ENCODE measurements around the gene TMEM129.

The TMEM129 gene

DNA sequence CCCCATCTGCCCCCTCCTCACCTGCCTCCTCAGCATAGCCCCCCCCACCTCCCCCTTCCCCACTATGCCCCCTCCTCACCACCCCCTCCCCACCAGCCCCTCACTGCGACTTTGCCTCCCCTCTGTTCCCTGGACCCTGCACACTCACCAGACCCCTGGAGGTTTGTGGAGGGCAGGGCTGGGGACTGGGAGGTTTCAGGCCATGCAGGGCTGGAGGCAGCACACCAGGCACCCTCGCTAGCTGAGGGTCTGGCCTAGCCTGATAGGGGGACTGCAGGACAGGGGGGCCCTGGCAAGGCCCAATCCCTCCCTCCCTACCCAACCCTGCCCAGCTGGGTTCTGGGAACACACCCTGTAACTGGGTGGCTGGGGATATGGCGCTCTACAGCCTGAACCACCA, 28.2 kb upstream of the TMEM129 start:
- H2AFZ ChIP-seq (ENCODE audit: low read length), result no peak overlapping the region
- H3K27ac ChIP-seq (ENCODE audit: low read length), result no peak overlapping the region
- no peak overlapping the region for H3K4me2 ChIP-seq (ENCODE audit: low read depth, low read length)
- no peaks in the 10 kb centered on the region for H4K20me1 ChIP-seq (ENCODE audit: insufficient read depth, low read length)
- peaks cover 47% of the 10 kb centered on the region for H3K27me3 ChIP-seq (replicated peaks; ENCODE audit: insufficient read depth, low read length)
- H3K9me3 ChIP-seq (replicated peaks; ENCODE audit: insufficient read depth, low read length), result no peaks in the 10 kb centered on the region
- TF ChIP-seq EZH2 (optimal IDR thresholded peaks at IDR 0.05; ENCODE audit: low read depth, low read length), result no peak
- no peak for DNase-seq
- H3F3A ChIP-seq (ENCODE audit: insufficient read depth, low read length), result peaks cover 6% of the 10 kb centered on the region; the same call in 1 of the 2 replicates
- no peaks in the 10 kb centered on the region for H3K36me3 ChIP-seq (replicated peaks; ENCODE audit: insufficient read depth, low read length)
- no peak overlapping the region for H3K4me3 ChIP-seq (ENCODE audit: low read length)
- no peaks in the 10 kb centered on the region for H3K4me1 ChIP-seq (ENCODE audit: low read length)
- no peaks in the 10 kb centered on the region for H3K79me2 ChIP-seq (ENCODE audit: low read length)
- H3K9ac ChIP-seq (ENCODE audit: low read length), result no peak overlapping the region
- H3K9me2 ChIP-seq (replicated peaks; ENCODE audit: insufficient read depth, low read length), result no peaks in the 10 kb centered on the region

DNA sequence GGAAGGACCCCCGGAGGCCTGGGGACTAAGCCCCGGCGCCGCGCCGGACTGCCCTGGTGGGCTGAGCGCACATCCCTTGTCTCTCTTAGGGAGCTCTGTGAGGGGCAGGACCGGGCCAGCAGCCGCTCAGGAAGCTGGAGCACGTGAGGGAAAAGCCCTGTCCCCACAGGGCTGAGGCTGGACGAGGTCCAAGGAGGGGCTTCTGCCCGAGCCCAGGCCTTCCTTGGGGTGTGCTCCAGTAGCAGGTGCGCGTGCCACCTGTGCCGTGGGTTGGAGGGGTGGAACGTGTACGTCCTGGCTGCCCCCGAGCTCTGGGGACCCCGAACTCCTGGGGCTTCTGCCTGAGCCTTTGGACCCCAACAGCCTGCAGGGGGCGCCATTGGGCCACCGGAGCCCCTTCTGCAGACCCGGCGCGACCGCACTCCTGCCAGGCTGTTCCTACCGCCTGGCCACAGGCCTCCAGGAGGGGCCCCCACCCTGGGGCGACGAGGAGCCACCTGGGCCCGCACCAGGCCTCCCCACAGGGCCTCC, 27.4 kb upstream of the TMEM129 start:
- Histone ChIP-seq H3K9me2 (replicated peaks; ENCODE audit: insufficient read depth, low read length) (no peaks in the 10 kb centered on the region), H3K4me1 (ENCODE audit: low read length) (no peaks in the 10 kb centered on the region), H3F3A (ENCODE audit: insufficient read depth, low read length) (peaks cover 9% of the 10 kb centered on the region; the same call in 1 of the 2 replicates), H3K27ac (ENCODE audit: low read length) (no peak overlapping the region), H3K4me2 (ENCODE audit: low read depth, low read length) (peak overlapping the region; percentile 34; the same call in 1 of the 2 replicates), H3K4me3 (ENCODE audit: low read length) (peak overlapping the region; percentile 17; the same call in 1 of the 2 replicates), H3K79me2 (ENCODE audit: low read length) (no peaks in the 10 kb centered on the region), H3K27me3 (replicated peaks; ENCODE audit: insufficient read depth, low read length) (peaks cover 38% of the 10 kb centered on the region), H2AFZ (ENCODE audit: low read length) (0 out of 2 replicates have a peak overlapping the region, but pooled peaks have one; percentile 38), H3K9me3 (replicated peaks; ENCODE audit: insufficient read depth, low read length) (no peaks in the 10 kb centered on the region), H4K20me1 (ENCODE audit: insufficient read depth, low read length) (no peaks in the 10 kb centered on the region), H3K36me3 (replicated peaks; ENCODE audit: insufficient read depth, low read length) (no peaks in the 10 kb centered on the region), H3K9ac (ENCODE audit: low read length) (no peak overlapping the region)
- no peak for TF ChIP-seq EZH2phosphoT487 (IDR thresholded peaks at IDR 0.05; ENCODE audit: low read length)
- no peak for TF ChIP-seq EZH2 (optimal IDR thresholded peaks at IDR 0.05; ENCODE audit: low read depth, low read length)
- TF ChIP-seq, protein P1, sequence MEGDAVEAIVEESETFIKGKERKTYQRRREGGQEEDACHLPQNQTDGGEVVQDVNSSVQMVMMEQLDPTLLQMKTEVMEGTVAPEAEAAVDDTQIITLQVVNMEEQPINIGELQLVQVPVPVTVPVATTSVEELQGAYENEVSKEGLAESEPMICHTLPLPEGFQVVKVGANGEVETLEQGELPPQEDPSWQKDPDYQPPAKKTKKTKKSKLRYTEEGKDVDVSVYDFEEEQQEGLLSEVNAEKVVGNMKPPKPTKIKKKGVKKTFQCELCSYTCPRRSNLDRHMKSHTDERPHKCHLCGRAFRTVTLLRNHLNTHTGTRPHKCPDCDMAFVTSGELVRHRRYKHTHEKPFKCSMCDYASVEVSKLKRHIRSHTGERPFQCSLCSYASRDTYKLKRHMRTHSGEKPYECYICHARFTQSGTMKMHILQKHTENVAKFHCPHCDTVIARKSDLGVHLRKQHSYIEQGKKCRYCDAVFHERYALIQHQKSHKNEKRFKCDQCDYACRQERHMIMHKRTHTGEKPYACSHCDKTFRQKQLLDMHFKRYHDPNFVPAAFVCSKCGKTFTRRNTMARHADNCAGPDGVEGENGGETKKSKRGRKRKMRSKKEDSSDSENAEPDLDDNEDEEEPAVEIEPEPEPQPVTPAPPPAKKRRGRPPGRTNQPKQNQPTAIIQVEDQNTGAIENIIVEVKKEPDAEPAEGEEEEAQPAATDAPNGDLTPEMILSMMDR (IDR thresholded peaks at IDR 0.05; ENCODE audit: low read length), result peak; percentile 65
- DNase-seq, result peak; percentile 72

DNA sequence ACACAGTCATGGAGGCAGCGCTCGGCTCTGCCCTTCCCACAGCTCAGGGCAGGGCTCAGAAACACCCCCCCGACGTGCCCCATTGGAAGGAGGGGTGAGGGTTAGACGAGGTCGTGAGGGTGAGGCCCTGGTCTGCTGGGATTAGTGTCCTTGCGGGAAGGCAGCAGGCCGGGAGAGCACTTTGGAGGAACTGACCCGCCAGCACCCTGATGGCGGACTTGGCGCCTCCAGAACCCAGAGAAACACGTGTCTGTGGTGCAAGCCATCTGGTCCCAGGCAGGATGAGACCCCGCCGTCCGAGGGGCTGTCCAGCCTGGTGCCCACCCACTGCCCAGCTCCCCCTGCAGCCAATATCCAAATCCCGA, 26.5 kb upstream of the TMEM129 start:
- no peaks in the 10 kb centered on the region for H3K9me2 ChIP-seq (replicated peaks; ENCODE audit: insufficient read depth, low read length)
- H3K4me3 ChIP-seq (ENCODE audit: low read length), result no peak overlapping the region
- H3K27ac ChIP-seq (ENCODE audit: low read length), result no peak overlapping the region
- H3K9me3 ChIP-seq (replicated peaks; ENCODE audit: insufficient read depth, low read length), result no peaks in the 10 kb centered on the region
- TF ChIP-seq EZH2 (optimal IDR thresholded peaks at IDR 0.05; ENCODE audit: low read depth, low read length) (no peak), EZH2phosphoT487 (IDR thresholded peaks at IDR 0.05; ENCODE audit: low read length) (no peak)
- TF ChIP-seq, protein P1 (IDR thresholded peaks at IDR 0.05; ENCODE audit: low read length), result no peak
- H3K79me2 ChIP-seq (ENCODE audit: low read length), result no peaks in the 10 kb centered on the region
- peaks cover 9% of the 10 kb centered on the region; the same call in 1 of the 2 replicates for H3F3A ChIP-seq (ENCODE audit: insufficient read depth, low read length)
- H3K9ac ChIP-seq (ENCODE audit: low read length), result no peak overlapping the region
- H3K36me3 ChIP-seq (replicated peaks; ENCODE audit: insufficient read depth, low read length), result no peaks in the 10 kb centered on the region
- H2AFZ ChIP-seq (ENCODE audit: low read length), result no peak overlapping the region
- no peak overlapping the region for H3K4me2 ChIP-seq (ENCODE audit: low read depth, low read length)
- no peak for DNase-seq
- peaks cover 29% of the 10 kb centered on the region for H3K27me3 ChIP-seq (replicated peaks; ENCODE audit: insufficient read depth, low read length)
- H3K4me1 ChIP-seq (ENCODE audit: low read length), result no peaks in the 10 kb centered on the region
- H4K20me1 ChIP-seq (ENCODE audit: insufficient read depth, low read length), result no peaks in the 10 kb centered on the region

DNA sequence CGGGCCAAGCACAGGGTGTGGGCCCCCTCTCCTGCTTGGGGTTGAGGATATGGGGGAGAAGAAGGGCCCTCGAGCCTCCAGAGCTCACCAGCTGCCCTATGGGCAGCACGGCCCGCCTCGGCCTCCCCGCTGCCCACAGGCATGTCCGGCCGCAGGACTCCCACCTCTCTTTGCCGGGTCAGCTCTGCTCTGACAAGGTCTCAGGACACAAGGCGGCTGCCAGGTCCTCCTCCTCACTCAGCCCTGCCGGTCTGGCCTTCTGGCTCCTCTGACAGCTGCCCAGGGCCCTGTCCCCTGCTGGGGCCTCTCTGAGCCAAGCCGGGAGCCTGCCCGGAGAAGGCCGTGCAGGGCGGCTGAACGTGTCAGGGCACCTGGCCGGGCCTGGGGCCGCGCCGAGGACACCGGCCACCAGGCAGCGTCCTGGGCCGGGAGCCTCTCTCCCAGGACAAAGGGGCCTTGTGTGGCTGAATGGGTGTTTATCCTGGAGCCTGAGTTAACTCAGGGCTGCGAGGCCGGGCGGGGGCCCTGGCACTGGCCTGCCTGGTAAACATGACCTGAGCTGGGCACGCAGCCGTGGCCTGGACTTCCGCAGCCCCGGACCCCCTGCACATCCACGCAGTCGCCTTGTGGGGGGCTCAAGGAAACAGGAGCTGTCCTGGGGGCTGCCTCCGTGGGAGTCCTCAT, 25.9 kb upstream of the TMEM129 start:
- Histone ChIP-seq H3K4me2 (ENCODE audit: low read depth, low read length) (no peak overlapping the region), H3K9me3 (replicated peaks; ENCODE audit: insufficient read depth, low read length) (no peaks in the 10 kb centered on the region), H3K27ac (ENCODE audit: low read length) (no peak overlapping the region), H3K4me3 (ENCODE audit: low read length) (no peak overlapping the region), H2AFZ (ENCODE audit: low read length) (no peak overlapping the region), H4K20me1 (ENCODE audit: insufficient read depth, low read length) (no peaks in the 10 kb centered on the region), H3K4me1 (ENCODE audit: low read length) (no peaks in the 10 kb centered on the region), H3F3A (ENCODE audit: insufficient read depth, low read length) (peaks cover 9% of the 10 kb centered on the region; the same call in 1 of the 2 replicates), H3K9ac (ENCODE audit: low read length) (no peak overlapping the region), H3K36me3 (replicated peaks; ENCODE audit: insufficient read depth, low read length) (no peaks in the 10 kb centered on the region), H3K9me2 (replicated peaks; ENCODE audit: insufficient read depth, low read length) (no peaks in the 10 kb centered on the region), H3K27me3 (replicated peaks; ENCODE audit: insufficient read depth, low read length) (peaks cover 24% of the 10 kb centered on the region), H3K79me2 (ENCODE audit: low read length) (no peaks in the 10 kb centered on the region)
- no peak for DNase-seq
- TF ChIP-seq EZH2 (optimal IDR thresholded peaks at IDR 0.05; ENCODE audit: low read depth, low read length), result no peak
- TF ChIP-seq, protein P1 (IDR thresholded peaks at IDR 0.05; ENCODE audit: low read length), result no peak
- TF ChIP-seq EZH2phosphoT487 (IDR thresholded peaks at IDR 0.05; ENCODE audit: low read length), result no peak
